ENCODE results near the gene EIF4A3. TPM values are rescaled to one million over a fixed set of nuclear protein-coding genes. Genes with fewer than 3 reads are reported as not detected.

Gene EIF4A3
- total RNA-seq, 2 donors from 2014 or later: 99.8 to 114 TPM

- DNase-seq: no peak
- TF ChIP-seq, protein P1, sequence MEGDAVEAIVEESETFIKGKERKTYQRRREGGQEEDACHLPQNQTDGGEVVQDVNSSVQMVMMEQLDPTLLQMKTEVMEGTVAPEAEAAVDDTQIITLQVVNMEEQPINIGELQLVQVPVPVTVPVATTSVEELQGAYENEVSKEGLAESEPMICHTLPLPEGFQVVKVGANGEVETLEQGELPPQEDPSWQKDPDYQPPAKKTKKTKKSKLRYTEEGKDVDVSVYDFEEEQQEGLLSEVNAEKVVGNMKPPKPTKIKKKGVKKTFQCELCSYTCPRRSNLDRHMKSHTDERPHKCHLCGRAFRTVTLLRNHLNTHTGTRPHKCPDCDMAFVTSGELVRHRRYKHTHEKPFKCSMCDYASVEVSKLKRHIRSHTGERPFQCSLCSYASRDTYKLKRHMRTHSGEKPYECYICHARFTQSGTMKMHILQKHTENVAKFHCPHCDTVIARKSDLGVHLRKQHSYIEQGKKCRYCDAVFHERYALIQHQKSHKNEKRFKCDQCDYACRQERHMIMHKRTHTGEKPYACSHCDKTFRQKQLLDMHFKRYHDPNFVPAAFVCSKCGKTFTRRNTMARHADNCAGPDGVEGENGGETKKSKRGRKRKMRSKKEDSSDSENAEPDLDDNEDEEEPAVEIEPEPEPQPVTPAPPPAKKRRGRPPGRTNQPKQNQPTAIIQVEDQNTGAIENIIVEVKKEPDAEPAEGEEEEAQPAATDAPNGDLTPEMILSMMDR (IDR thresholded peaks at IDR 0.05): no peak
- H3K27ac ChIP-seq: no peak overlapping the region
- no peaks in the 10 kb centered on the region for H3K36me3 ChIP-seq
- H3K4me3 ChIP-seq: no peak overlapping the region
- intact Hi-C loops (cut with DNase I): no loop called here
- no peaks in the 10 kb centered on the region for H3K9me3 ChIP-seq
- no peak overlapping the region for H3K9ac ChIP-seq (ENCODE audit: low read depth in 2 of 2, low read length in 2 of 2)
- H3K4me1 ChIP-seq: no peaks in the 10 kb centered on the region
- H3K27me3 ChIP-seq: no peaks in the 10 kb centered on the region
Measured at GRCh38 chr17:80171681-80172080, 24.8 kb upstream of the EIF4A3 start.

DNA sequence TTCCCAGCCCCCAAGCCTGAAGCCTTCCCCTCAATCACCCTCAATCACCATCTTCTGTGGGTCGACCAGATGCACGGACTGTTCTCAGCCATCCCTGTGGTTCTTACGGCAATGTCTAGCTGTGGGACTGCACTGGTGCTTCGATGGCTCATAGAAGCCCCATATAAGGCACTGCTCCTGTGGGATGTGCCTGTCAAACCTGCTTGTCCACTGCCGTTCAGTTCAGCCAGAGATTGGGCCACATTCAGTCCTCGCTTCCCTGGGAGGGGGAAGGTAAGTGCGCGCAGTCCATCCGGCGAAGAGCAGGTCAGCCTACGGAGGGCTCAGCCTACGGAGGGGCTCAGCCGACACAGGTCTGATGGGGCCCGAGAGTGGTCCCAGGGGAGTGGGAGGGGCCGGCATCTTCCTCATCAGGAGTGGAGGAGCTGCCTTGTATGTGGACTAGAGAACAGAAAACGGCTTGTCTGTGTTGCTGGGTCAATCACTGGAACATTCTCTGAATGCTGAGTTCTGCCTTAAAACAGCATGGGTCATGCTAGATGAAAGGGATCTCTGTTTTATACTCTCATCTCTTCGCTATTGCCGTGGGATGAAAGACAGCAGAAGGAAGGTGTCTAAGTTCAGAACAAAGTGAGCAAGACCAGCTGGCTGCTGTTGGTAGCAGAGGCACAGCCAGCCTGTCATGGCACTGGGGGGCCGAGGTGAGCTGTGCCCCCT is 23.0 kb upstream of the EIF4A3 start, which contains the start of gene CARD14:
Gene CARD14, plus strand, starts transcription at position 247 of the 717 bp plus-strand sequence. CDS start 11,409 bp downstream, outside the sequence.
- H3K4me3 ChIP-seq: no peak within 1 kb of the TSS

GRCh38 chr17:80169107-80169506 is 22.2 kb upstream of the EIF4A3 start:
- intact Hi-C loops (cut with DNase I): no loop called here
- no peaks in the 10 kb centered on the region for H3K36me3 ChIP-seq
- TF ChIP-seq, protein P1 (IDR thresholded peaks at IDR 0.05): no peak
- H3K27me3 ChIP-seq: no peaks in the 10 kb centered on the region
- no peak for DNase-seq
- H3K9ac ChIP-seq (ENCODE audit: low read depth in 2 of 2, low read length in 2 of 2): no peak overlapping the region
- H3K4me3 ChIP-seq: no peak overlapping the region
- H3K4me1 ChIP-seq: no peaks in the 10 kb centered on the region
- H3K9me3 ChIP-seq: no peaks in the 10 kb centered on the region
- no peak overlapping the region for H3K27ac ChIP-seq

More for the DNA sequence above, 23.0 kb upstream of the EIF4A3 start, which contains the start of gene CARD14:
- Histone ChIP-seq H3K27ac (no peak within 1 kb of the TSS), H3K9ac (ENCODE audit: low read depth in 2 of 2, low read length in 2 of 2) (no peak within 1 kb of the TSS), H3K27me3 (no peaks in the 10 kb centered on the region), H3K4me1 (no peaks in the 10 kb centered on the region), H3K36me3 (no peaks in the 10 kb centered on the region), H3K9me3 (no peaks in the 10 kb centered on the region)
- no peak for DNase-seq
- TF ChIP-seq, protein P1 (IDR thresholded peaks at IDR 0.05): no peak
- intact Hi-C loops (cut with DNase I): no loop called here

DNA sequence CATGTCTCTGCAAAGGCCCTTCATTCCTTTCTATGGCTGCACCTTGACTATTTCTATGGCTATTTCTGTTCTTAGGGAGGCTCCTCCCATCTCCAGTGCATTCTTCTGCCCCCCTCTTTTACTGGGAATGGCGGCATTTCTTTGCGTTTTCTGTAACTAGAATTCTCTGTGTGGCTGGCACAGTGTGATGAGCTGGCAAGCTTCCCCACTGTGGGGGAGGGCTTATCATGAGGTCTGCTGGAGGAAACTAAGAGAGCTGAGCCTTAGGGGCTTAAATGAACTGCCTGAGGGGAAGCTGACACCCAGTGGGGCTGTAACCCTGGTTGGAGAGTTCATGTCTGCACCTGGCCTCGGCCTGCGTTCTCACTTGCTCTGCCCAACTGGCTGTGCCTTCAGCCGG is 21.4 kb upstream of the EIF4A3 start:
- Histone ChIP-seq H3K9me3 (no peaks in the 10 kb centered on the region), H3K27me3 (no peaks in the 10 kb centered on the region), H3K4me1 (no peaks in the 10 kb centered on the region), H3K9ac (ENCODE audit: low read depth in 2 of 2, low read length in 2 of 2) (no peak overlapping the region), H3K27ac (no peak overlapping the region), H3K36me3 (no peaks in the 10 kb centered on the region), H3K4me3 (no peak overlapping the region)
- no peak for DNase-seq
- intact Hi-C loops (cut with DNase I): no loop called here
- TF ChIP-seq, protein P1 (IDR thresholded peaks at IDR 0.05): no peak

DNA sequence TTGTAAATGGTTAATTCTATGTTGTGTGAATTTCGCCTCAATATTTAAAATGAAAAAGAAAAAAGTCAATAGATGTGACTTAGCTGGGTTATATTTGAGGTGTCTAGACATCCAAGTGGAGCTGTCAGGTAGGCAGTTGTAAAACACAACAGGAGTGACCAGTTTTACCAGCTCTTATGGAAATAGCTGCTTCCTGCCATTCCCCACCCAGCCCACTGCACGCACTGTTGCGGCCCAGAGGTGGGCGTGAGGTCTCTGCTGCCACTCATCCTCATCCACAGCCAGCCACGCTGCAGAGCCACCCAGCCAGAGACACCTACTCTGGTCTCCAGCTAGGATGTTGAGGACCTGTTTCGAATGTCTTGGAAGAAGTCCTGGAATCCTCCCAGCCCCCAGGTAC is 19.5 kb upstream of the EIF4A3 start:
- no peak for DNase-seq

More for the DNA sequence above, 19.5 kb upstream of the EIF4A3 start:
- no peak overlapping the region for H3K27ac ChIP-seq
- no peaks in the 10 kb centered on the region for H3K9me3 ChIP-seq
- H3K4me1 ChIP-seq: no peaks in the 10 kb centered on the region
- H3K27me3 ChIP-seq: no peaks in the 10 kb centered on the region
- H3K4me3 ChIP-seq: no peak overlapping the region
- H3K36me3 ChIP-seq: no peaks in the 10 kb centered on the region
- TF ChIP-seq, protein P1 (IDR thresholded peaks at IDR 0.05): no peak
- intact Hi-C loops (cut with DNase I): no loop called here
- no peak overlapping the region for H3K9ac ChIP-seq (ENCODE audit: low read depth in 2 of 2, low read length in 2 of 2)

Measured in colonic mucosa (tissue), 4 donors.